Esophagus (tissue), 2 donors: ENCODE data around the gene HTR2B. TPM values are rescaled to one million over a fixed set of nuclear protein-coding genes. Genes with fewer than 3 reads are reported as not detected.

Source experiments
- H3K27ac ChIP-seq, 2 donors: one replicate each; pipeline ENCODE4 v1.5.1; 2013; ENCODE audit warnings: low read depth in 2 of 2, mild to moderate bottlenecking in 2 of 2, inconsistent platforms in 1 of 2, low read length in 1 of 2, moderate library complexity in 1 of 2
- H3K27me3 ChIP-seq, 2 donors: one replicate each; pipeline ENCODE4 v1.6.1; 2013; ENCODE audit warnings: low read length in 2 of 2, control low read depth in 1 of 2, mild to moderate bottlenecking in 1 of 2; ENCODE audit not compliant: insufficient read depth in 2 of 2, control insufficient read depth in 1 of 2
- H3K36me3 ChIP-seq, 2 donors: one replicate each; pipeline ENCODE4 v1.6.1; 2013; ENCODE audit warnings: low read length in 1 of 2; ENCODE audit not compliant: control insufficient read depth in 2 of 2, insufficient read depth in 2 of 2
- H3K4me1 ChIP-seq, 2 donors: one replicate each; pipeline ENCODE4 v1.6.1; 2013; ENCODE audit warnings: low read length in 1 of 2; ENCODE audit not compliant: control insufficient read depth in 2 of 2, insufficient read depth in 2 of 2
- H3K4me3 ChIP-seq, 2 donors: one replicate each; pipeline ENCODE4 v1.5.1; 2013; ENCODE audit warnings: low read length in 2 of 2, mild to moderate bottlenecking in 2 of 2, low read depth in 1 of 2, moderate library complexity in 1 of 2
- H3K9me3 ChIP-seq, 2 donors: one replicate each; pipeline ENCODE4 v1.6.1; 2013; ENCODE audit warnings: mild to moderate bottlenecking in 2 of 2, low read depth in 1 of 2, low read length in 1 of 2, moderate library complexity in 1 of 2; ENCODE audit not compliant: control insufficient read depth in 2 of 2, insufficient read depth in 1 of 2
- WGBS, 2 donors: extraction: QIAGEN DNeasy Blood & Tissue Kit; methylation state at CpG; one replicate each; pipeline ENCODE4 v1.1.7; 2013; 5-methylcytosine and 5-hydroxymethylcytosine counted together
- polyA plus RNA-seq, 2 donors: library from polyadenylated mRNA; stranded (reverse); fragments of 200-250 nt; gene quantifications; one replicate each; pipeline ENCODE4 v1.2.3, GENCODE V29; 2013
- donor health status: healthy with polysubstance abuse.
- donor health status: Bipolar disorder and iron deficiency.

HTR2B gene
- polyA plus RNA-seq, 2 donors = 0.49 to 1.3 TPM

DNA sequence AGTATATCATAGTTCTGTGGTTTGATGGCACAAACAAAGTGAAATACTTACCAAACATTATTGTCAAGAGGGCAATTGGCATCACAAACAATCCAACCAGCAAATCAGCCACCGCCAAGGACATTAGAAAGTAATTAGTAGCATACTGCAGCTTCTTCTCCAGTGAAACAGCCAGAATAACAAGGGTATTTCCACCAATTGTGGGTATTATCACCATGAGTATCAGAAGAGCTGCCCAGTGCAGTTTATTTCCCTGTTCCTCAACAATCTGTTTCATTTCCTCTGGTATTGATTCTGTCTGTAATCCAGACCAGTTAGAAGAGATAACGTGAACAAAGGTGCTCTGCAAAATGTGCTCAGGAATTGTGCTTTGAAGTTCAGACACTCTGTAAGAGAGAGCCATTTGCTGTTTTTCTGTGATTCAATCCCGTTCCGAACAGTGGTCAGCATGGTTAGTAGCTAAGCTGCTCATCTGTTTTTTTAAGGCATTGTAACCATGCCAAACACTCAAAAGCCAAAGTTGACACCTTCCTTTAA is 1.4 kb downstream of the HTR2B start:
- WGBS, 2 donors = 48 to 65% methylated on average over 4 of the region's 4 CpGs
- Histone ChIP-seq H3K27me3 (no peaks in the 10 kb centered on the region), H3K4me3 (no peak overlapping the region), H3K36me3 (no peaks in the 10 kb centered on the region), H3K9me3 (no peaks in the 10 kb centered on the region), H3K4me1 (no peaks in the 10 kb centered on the region), H3K27ac (peak overlapping the region in 1 of 2 donors; percentile 1)

DNA sequence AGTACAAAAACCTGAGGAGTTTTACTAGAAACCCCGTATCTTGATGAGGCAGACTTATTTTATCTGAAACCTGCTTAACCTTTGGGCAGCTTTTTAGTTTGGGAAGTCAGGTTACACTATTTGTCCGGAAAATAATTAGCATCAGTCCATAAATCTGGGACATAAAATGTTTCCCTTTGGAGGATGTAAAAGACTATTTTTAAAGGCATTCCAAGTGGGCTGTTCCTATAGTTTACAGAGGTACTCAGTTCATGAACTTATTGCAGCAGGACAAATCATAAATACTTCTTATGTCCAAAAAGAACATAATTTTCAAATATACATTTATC is 6.3 kb downstream of the HTR2B start:
- H3K4me3 ChIP-seq = no peak overlapping the region
- H3K4me1 ChIP-seq = no peaks in the 10 kb centered on the region
- no peak overlapping the region for H3K27ac ChIP-seq
- no peaks in the 10 kb centered on the region for H3K36me3 ChIP-seq
- no peaks in the 10 kb centered on the region for H3K27me3 ChIP-seq
- no peaks in the 10 kb centered on the region for H3K9me3 ChIP-seq
- WGBS, 2 donors = 74 to 81% methylated on average over 2 of the region's 2 CpGs

DNA sequence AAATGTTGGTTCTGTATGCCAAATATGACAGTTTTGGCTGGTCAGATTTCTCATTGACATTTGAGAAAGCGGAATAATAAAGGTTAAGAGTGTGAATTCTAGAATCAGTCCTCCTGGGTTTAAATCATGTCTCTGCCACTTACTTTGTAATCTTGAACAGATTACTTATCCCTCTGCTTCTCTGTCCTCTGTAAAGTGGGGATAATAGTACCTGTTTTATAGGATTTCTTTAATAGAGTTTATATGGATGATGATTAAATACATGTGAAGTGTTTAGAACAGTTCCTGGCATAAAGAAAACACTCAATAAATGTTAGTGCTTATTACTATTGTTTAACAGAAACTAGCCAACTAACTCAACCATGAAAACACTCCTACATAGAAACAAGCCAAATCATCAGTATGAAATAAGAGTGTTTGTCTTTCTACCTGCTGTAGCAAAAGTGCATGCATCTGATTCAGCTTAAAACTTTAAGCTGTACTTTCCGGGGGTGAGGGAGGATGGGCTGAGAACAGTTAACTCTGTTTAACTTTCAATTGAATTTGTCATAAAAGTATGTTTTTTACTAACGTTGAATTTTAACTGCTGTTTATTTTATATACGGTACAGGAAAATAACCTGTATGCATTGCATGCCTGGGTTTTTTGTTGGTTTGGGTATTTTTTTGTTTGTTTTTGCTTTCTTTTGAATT is 6.8 kb downstream of the HTR2B start:
- H3K4me3 ChIP-seq = no peak overlapping the region
- WGBS, 2 donors = 58 to 60% methylated on average over 4 of the region's 4 CpGs
- H3K9me3 ChIP-seq = no peaks in the 10 kb centered on the region
- H3K36me3 ChIP-seq = peaks cover 0 to 2% of the 10 kb centered on the region in 2 donors
- H3K4me1 ChIP-seq = no peaks in the 10 kb centered on the region
- no peaks in the 10 kb centered on the region for H3K27me3 ChIP-seq
- no peak overlapping the region for H3K27ac ChIP-seq

DNA sequence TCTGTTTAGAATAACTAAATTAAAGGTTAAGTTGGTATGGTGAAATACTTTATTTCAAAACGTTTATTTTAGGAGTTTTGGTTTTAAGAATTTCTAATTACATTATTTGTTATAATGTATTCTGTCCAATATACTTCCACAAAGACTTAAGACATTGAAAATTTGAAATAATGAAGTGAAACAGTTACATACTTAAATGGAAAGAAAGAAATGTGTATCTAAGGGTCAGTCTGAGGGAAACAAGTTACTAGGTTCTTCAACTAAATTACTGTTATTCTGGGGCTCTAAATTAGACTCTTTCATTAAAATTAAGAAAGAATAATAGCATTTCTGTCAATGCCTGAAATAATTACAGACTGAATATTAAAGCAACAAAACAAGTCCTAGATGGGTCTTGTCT is 7.7 kb downstream of the HTR2B start:
- H3K9me3 ChIP-seq = no peaks in the 10 kb centered on the region
- no peak overlapping the region for H3K27ac ChIP-seq
- no peak overlapping the region for H3K4me3 ChIP-seq
- no peaks in the 10 kb centered on the region for H3K27me3 ChIP-seq
- WGBS, 2 donors = 33 to 39% methylated on average over 1 of the region's 1 CpG
- peaks cover 0 to 2% of the 10 kb centered on the region in 2 donors for H3K36me3 ChIP-seq
- no peaks in the 10 kb centered on the region for H3K4me1 ChIP-seq

DNA sequence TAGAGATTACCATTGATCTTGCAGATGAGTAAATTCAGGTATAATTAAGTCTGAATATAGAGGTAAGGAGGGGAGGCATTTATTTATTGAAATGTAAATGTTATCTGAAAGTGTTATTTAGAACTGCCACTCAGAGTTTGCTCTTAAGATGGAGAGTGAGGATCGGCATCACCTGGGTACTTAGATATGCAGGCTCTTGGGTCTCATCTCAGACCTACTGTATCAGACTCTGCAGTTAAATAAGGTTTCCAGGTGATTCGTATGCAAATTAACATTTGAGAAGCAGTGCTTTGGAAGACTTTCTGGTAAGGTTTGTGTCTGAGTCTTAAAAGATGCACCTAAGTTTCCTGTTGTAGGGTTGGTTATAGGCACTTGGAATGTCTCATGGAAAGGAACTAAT is 9.2 kb downstream of the HTR2B start:
- Histone ChIP-seq H3K27ac (no peak overlapping the region), H3K36me3 (peaks cover 0 to 2% of the 10 kb centered on the region in 2 donors), H3K9me3 (no peaks in the 10 kb centered on the region), H3K4me1 (no peaks in the 10 kb centered on the region), H3K27me3 (no peaks in the 10 kb centered on the region), H3K4me3 (no peak overlapping the region)
- 86 to 95% methylated on average over 2 of the region's 2 CpGs for WGBS, 2 donors

DNA sequence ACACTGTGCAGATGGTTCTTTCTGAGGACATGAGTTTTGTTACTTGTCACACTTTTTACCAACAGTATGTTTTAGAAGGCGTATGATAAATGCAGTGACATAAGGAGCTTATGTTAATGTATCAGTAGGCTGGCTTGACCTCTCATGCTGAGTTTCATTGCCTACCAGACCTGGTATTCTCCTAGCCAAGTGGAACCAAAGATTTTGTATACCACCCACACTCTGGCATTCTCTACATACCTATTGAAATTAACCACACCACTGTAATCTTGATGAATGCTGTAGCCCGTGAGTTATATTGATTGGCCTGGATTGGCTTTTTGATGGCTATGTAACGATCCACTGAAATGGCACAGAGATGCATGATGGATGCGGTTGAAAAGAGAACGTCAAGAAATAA is 11.4 kb downstream of the HTR2B start:
- Histone ChIP-seq H3K4me3 (no peak overlapping the region), H3K36me3 (peaks cover 0 to 6% of the 10 kb centered on the region in 2 donors), H3K9me3 (no peaks in the 10 kb centered on the region), H3K4me1 (no peaks in the 10 kb centered on the region), H3K27me3 (no peaks in the 10 kb centered on the region), H3K27ac (no peak overlapping the region)
- 95 to 98% methylated on average over 5 of the region's 5 CpGs for WGBS, 2 donors

DNA sequence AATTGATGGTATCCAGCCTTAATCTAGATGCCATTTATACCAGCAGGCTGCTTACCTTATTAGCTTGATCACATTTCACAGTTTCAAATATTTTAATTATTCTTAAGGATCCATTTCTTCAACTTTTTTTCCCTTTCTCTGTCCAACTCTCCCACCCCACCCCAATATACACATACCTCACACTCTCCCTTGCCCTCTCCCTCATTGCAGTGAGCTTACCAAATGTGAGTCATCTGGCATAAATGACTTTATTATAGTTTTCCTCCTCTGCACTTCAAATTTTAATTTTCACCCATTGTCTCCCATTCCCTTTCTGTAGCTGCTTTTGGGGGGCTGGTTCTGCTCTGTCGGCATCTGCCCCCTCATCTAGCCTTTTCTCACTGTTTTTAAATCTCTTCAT is 12.9 kb downstream of the HTR2B start:
- H3K36me3 ChIP-seq = peaks cover 0 to 6% of the 10 kb centered on the region in 2 donors
- no peak overlapping the region for H3K27ac ChIP-seq
- H3K27me3 ChIP-seq = no peaks in the 10 kb centered on the region
- no peaks in the 10 kb centered on the region for H3K9me3 ChIP-seq
- no peaks in the 10 kb centered on the region for H3K4me1 ChIP-seq
- no peak overlapping the region for H3K4me3 ChIP-seq
- WGBS, 2 donors = 88 to 92% methylated on average over 1 of the region's 1 CpG

DNA sequence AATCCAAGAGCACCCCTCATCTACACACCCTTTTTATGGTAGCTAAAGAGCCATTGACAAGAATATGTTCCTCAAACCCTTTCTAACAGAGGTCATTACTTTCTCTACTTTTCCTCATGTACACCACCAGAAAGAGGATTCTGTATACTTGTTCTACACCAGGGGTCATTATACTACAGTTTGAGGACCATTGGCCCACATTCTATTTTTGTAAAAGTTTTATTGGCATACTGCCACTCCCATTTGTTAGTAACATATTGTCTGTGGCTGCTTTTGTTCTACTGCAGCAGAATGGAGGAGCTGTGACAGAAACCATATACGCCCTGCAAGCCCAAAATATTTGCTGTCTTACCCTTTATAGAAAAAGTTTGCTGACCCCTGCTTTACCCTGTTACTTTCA is 14.3 kb downstream of the HTR2B start:
- H3K36me3 ChIP-seq = peaks cover 0 to 6% of the 10 kb centered on the region in 2 donors
- 72 to 83% methylated on average over 1 of the region's 1 CpG for WGBS, 2 donors
- no peak overlapping the region for H3K27ac ChIP-seq
- H3K27me3 ChIP-seq = no peaks in the 10 kb centered on the region
- H3K4me3 ChIP-seq = no peak overlapping the region
- no peaks in the 10 kb centered on the region for H3K4me1 ChIP-seq
- H3K9me3 ChIP-seq = no peaks in the 10 kb centered on the region

DNA sequence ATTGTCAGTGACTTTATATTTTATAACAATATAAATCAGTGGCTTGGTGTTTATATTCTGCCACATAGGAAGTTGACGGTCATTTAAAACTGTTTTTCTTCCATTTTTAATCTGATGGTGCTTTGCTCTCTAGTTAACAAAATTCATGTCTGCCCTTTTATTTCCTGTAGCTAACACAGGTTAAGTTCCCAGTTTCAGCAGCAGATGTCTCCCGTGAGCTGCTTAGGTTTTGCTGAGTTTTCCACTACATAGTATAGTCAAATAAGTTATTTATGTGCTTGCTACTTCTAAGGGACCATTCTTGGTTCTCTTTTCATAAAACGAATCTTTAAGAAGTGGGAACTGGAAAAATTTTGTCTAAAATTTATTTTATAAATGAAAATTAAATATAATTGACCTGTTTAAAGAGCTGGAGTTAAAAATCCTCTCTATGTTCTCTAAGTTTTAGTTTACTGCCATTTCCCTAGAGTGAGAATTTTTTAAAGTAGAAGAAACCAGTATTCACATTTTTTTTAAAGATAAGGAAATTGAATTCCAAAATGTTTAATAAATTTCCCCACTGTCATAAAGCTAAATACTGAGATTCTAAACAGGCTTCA is 20.6 kb downstream of the HTR2B start:
- Histone ChIP-seq H3K36me3 (peaks cover 4 to 5% of the 10 kb centered on the region in 2 donors), H3K4me1 (no peaks in the 10 kb centered on the region), H3K9me3 (peaks cover 3 to 5% of the 10 kb centered on the region in 2 donors), H3K27ac (no peak overlapping the region), H3K27me3 (no peaks in the 10 kb centered on the region), H3K4me3 (no peak overlapping the region)
- 14 to 19% methylated on average over 3 of the region's 3 CpGs for WGBS, 2 donors

DNA sequence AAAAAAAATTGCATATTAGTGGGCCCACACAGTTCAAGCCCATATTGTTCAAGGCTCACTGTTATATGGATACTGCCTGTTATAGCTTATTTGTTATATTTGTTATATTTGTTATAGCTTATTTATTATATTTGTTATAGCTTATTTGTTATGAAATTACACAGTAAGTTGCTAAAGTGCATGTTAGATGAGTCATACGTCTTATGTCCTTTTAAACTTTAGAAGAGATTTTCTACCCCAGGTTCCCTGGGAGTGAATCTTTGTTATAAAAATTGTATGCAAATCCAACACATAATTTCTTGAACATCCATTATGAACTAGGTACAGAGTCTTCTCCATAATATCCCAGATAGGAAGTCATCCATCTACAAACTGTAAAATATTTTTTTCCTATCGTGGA is 22.1 kb downstream of the HTR2B start:
- Histone ChIP-seq H3K27ac (no peak overlapping the region), H3K4me1 (no peaks in the 10 kb centered on the region), H3K27me3 (no peaks in the 10 kb centered on the region), H3K4me3 (no peak overlapping the region), H3K9me3 (peaks cover 3 to 7% of the 10 kb centered on the region in 2 donors), H3K36me3 (peaks cover 4 to 5% of the 10 kb centered on the region in 2 donors)
- WGBS, 2 donors = 86 to 89% methylated on average over 2 of the region's 2 CpGs
